K562 (cell line): ENCODE data around the gene TCF25.

ENCODE experiments used
- E2F1 ChIP-seq: sonication (generic); formaldehyde crosslinking; IDR thresholded peaks from 2 replicates; pipeline ENCODE4 v1.8.1; 2023; ENCODE audit warnings: mild to moderate bottlenecking, missing genetic modification reagents, moderate library complexity
- GABPA ChIP-seq: fragments of 200-800 bp; sonication (Bioruptor generic); conservative IDR thresholded peaks from 2 replicates; pipeline ENCODE4 v1.6.1; 2016; ENCODE audit warnings: low read depth, missing genetic modification characterization, missing compliant biosample characterization
- HDAC3 ChIP-seq: fragments of 450-650 bp; IDR thresholded peaks from 2 replicates; pipeline ENCODE4 v1.6.1; 2018; ENCODE audit warnings: borderline replicate concordance, mild to moderate bottlenecking, moderate library complexity; ENCODE audit not compliant: partially characterized antibody
- HIVEP1 ChIP-seq: fragments of 250-450 bp; sonication (Bioruptor Pico); IDR thresholded peaks from 2 replicates; pipeline ENCODE4 v1.4.0; 2020; ENCODE audit warnings: mild to moderate bottlenecking
- HNRNPH1 ChIP-seq: fragments of 200-400 bp; formaldehyde crosslinking; optimal IDR thresholded peaks from 2 replicates; pipeline ENCODE3; 2017; ENCODE audit warnings: low read depth, mild to moderate bottlenecking, low read length, moderate library complexity
- L3MBTL2 ChIP-seq: fragments of 450-650 bp; IDR thresholded peaks from 2 replicates; pipeline ENCODE4 v1.6.1; 2016; ENCODE audit warnings: mild to moderate bottlenecking, moderate library complexity
- POLR2A ChIP-seq: fragments of 450-650 bp; conservative IDR thresholded peaks from 2 replicates; pipeline ENCODE4 v1.6.1; 2016
- YY1 ChIP-seq, 3 experiments: IDR thresholded peaks; 2 replicates each; pipeline ENCODE4 v1.6.1; 2011; ENCODE audit warnings: low read length in 2 of 3, mild to moderate bottlenecking in 2 of 3, moderate library complexity in 2 of 3, borderline replicate concordance in 1 of 3, control low read depth in 1 of 3, low read depth in 1 of 3; ENCODE audit not compliant: insufficient read depth in 3 of 3, insufficient replicate concordance in 2 of 3, control insufficient read depth in 1 of 3, insufficient read length in 1 of 3; ENCODE audit errors: extremely low read depth in 1 of 3
- ZBTB1 ChIP-seq: sonication (generic); formaldehyde crosslinking; IDR thresholded peaks from 2 replicates; pipeline ENCODE4 v1.8.1; 2023; ENCODE audit warnings: missing genetic modification reagents, low read depth, mild to moderate bottlenecking, borderline replicate concordance
- TF ChIP-seq, protein P1 (sequence below): sonication (generic); formaldehyde crosslinking; IDR thresholded peaks from 2 replicates; pipeline ENCODE4 v1.8.0; 2022; ENCODE audit warnings: mild to moderate bottlenecking, missing genetic modification reagents

DNA sequence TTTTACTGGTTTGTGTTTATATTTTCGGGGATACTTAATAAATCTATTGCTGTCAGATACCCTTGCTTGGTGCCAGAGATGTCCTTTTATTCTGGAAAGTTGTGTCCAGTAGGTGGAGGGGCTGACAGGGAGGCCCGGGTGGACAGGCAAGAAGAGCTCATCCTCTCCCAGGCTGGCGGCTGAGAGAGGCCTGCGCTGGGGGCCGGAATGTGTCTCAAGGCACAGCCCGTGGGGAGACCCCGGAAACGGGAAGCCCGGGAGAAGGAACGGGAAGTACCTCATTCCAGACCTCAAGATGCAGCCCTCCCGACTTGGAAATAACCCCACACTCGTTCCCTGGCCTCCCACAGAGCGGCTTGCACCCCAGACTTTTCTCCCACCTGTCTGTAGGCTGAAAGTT lies 62.6 kb downstream of the TCF25 start:
- TF ChIP-seq GABPA (tag): no peak
- TF ChIP-seq E2F1 (CRISPR knock-in tag): no peak
- no peak for TF ChIP-seq HIVEP1 (CRISPR knock-in tag)
- no peak for TF ChIP-seq YY1 (IDR thresholded peaks at IDR 0.05; ENCODE audit: borderline replicate concordance in 1 of 3, control insufficient read depth in 1 of 3, extremely low read depth in 1 of 3, insufficient read depth in 3 of 3, insufficient read length in 1 of 3, insufficient replicate concordance in 2 of 3, low read depth in 1 of 3, low read length in 2 of 3)
- no peak for TF ChIP-seq POLR2A
- TF ChIP-seq ZBTB1 (CRISPR knock-in tag): no peak
- TF ChIP-seq, protein P1, sequence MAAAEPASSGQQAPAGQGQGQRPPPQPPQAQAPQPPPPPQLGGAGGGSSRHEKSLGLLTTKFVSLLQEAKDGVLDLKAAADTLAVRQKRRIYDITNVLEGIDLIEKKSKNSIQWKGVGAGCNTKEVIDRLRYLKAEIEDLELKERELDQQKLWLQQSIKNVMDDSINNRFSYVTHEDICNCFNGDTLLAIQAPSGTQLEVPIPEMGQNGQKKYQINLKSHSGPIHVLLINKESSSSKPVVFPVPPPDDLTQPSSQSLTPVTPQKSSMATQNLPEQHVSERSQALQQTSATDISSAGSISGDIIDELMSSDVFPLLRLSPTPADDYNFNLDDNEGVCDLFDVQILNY (CRISPR knock-in tag): no peak
- no peak for TF ChIP-seq HDAC3
- TF ChIP-seq HNRNPH1: no peak
- TF ChIP-seq L3MBTL2: no peak
